ENCODE results near the gene SH3GLB2. TPM values are rescaled to one million over a fixed set of nuclear protein-coding genes. Genes with fewer than 3 reads are reported as not detected.

SH3GLB2 gene
- total RNA-seq, 4 donors from 2014 or later: 35.1 to 126 (median 81.8) TPM

GRCh38 chr9:128998462-128998861, 29.7 kb downstream of the SH3GLB2 start:
- no peaks in the 10 kb centered on the region for H3K9me3 ChIP-seq
- H3K4me3 ChIP-seq: no peak overlapping the region
- no peaks in the 10 kb centered on the region for H3K36me3 ChIP-seq
- H3K27me3 ChIP-seq: no peaks in the 10 kb centered on the region
- no peak for DNase-seq
- TF ChIP-seq CTCF (IDR thresholded peaks at IDR 0.05) (no peak), POLR2A (IDR thresholded peaks at IDR 0.05) (no peak)
- H3K4me1 ChIP-seq: no peaks in the 10 kb centered on the region
- H3K27ac ChIP-seq: no peak overlapping the region
- intact Hi-C loops (cut with DNase I; ENCODE audit: low total_unique reads): no loop called here

DNA sequence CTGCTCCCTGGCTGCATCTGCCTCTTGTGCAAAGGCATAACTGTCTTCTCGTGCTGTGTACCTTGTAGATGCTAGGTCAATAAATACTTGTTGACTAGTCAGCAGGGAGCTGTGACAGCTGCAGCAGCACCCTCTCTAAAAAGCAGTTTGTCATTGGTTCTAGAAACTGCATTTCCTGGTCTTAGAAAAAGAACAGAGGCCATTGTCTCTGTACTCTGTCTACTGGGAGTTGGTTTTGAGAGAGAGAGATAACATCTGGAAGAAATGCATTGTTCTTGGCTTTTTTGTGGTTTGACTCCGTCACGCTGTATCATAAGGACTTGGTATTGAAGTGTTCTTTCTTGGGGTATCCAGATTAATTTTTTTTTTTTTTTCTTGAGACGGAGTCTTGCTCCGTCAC, 32.3 kb downstream of the SH3GLB2 start:
- no peak for DNase-seq
- Histone ChIP-seq H3K27ac (no peak overlapping the region), H3K4me1 (no peaks in the 10 kb centered on the region), H3K36me3 (no peaks in the 10 kb centered on the region), H3K4me3 (no peak overlapping the region), H3K27me3 (no peaks in the 10 kb centered on the region), H3K9me3 (no peaks in the 10 kb centered on the region)
- TF ChIP-seq CTCF (IDR thresholded peaks at IDR 0.05): no peak
- no peak for TF ChIP-seq POLR2A (IDR thresholded peaks at IDR 0.05)
- intact Hi-C loops (cut with DNase I; ENCODE audit: low total_unique reads): no loop called here

- H3K4me1 ChIP-seq: no peaks in the 10 kb centered on the region
- H3K4me3 ChIP-seq: no peak overlapping the region
- intact Hi-C loops (cut with DNase I; ENCODE audit: low total_unique reads): no loop called here
- H3K9me3 ChIP-seq: no peaks in the 10 kb centered on the region
- H3K27ac ChIP-seq: no peak overlapping the region
- no peak for DNase-seq
- H3K27me3 ChIP-seq: no peaks in the 10 kb centered on the region
- TF ChIP-seq POLR2A (IDR thresholded peaks at IDR 0.05) (no peak), CTCF (IDR thresholded peaks at IDR 0.05) (no peak)
- no peaks in the 10 kb centered on the region for H3K36me3 ChIP-seq
Observed at GRCh38 chr9:128992995-128993394, 35.1 kb downstream of the SH3GLB2 start.

DNA sequence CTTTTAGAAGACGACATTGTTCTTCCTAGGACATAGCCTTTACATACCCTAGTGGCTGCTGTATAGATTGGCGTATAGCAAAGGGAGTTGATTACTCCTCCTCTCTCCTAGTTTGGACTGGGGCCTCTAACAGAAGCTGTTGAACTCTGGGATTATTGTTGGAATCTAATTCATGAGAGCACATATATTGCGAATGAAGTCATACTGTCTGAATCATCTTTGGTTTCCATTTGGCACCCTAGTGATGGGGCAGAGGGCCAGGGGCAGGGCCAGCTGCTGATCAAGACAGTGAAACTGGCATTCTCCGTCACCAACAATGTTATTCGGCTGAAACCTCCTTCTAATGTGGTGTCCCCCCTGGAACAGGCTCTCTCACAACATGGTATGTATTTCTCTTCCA, 40.3 kb downstream of the SH3GLB2 start:
- DNase-seq: no peak
- no peak for TF ChIP-seq CTCF (IDR thresholded peaks at IDR 0.05)
- TF ChIP-seq POLR2A (IDR thresholded peaks at IDR 0.05): no peak
- no peaks in the 10 kb centered on the region for H3K27me3 ChIP-seq
- H3K36me3 ChIP-seq: no peaks in the 10 kb centered on the region
- no peak overlapping the region for H3K4me3 ChIP-seq
- no peak overlapping the region for H3K27ac ChIP-seq
- H3K9me3 ChIP-seq: no peaks in the 10 kb centered on the region
- intact Hi-C loops (cut with DNase I; ENCODE audit: low total_unique reads): no loop called here
- no peaks in the 10 kb centered on the region for H3K4me1 ChIP-seq

DNA sequence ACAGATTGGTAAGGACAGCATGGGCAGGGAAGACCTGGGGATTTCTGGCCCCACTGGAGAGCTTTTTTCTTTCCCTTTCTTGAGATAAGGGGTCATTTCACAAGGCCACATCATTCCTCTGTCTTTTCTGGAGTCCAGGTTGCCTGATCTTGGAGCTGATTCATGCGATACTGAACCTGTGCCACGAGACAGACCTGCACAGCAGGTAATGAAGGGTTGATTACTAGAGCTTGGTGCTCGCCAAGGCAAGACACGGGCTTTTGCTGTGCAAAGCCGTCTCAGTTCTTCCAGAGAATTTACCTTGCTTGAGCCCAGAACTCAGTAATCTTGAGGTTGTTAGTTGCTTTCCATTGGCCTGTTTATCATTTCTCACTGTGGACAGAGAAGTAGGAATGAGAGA, 41.5 kb downstream of the SH3GLB2 start:
- no peak for DNase-seq
- no peak for TF ChIP-seq CTCF (IDR thresholded peaks at IDR 0.05)
- TF ChIP-seq POLR2A (IDR thresholded peaks at IDR 0.05): no peak
- no peak overlapping the region for H3K4me3 ChIP-seq
- no peaks in the 10 kb centered on the region for H3K9me3 ChIP-seq
- H3K27me3 ChIP-seq: no peaks in the 10 kb centered on the region
- H3K36me3 ChIP-seq: no peaks in the 10 kb centered on the region
- H3K27ac ChIP-seq: no peak overlapping the region
- intact Hi-C loops (cut with DNase I; ENCODE audit: low total_unique reads): no loop called here
- H3K4me1 ChIP-seq: no peaks in the 10 kb centered on the region
